H9 (cell line): ENCODE results near the gene TBX15. TPM values are rescaled to one million over a fixed set of nuclear protein-coding genes. Genes with fewer than 3 reads are reported as not detected.

Experiments
- DNase-seq: peaks from one replicate; pipeline ENCODE4 v3.0.0-alpha.2; 2017
- H2AFZ ChIP-seq: one replicate; pipeline ENCODE4 v1.6.1; 2013; ENCODE audit warnings: mild to moderate bottlenecking, low read length, control low read depth, moderate library complexity
- H2AK5ac ChIP-seq: 2 replicates; pipeline ENCODE4 v1.6.1; 2013; ENCODE audit warnings: low read length, control low read depth, mixed read lengths; ENCODE audit not compliant: insufficient read length
- H2BK120ac ChIP-seq: one replicate; pipeline ENCODE4 v1.6.1; 2013; ENCODE audit warnings: low read depth, mild to moderate bottlenecking, low read length, control low read depth, inconsistent platforms; ENCODE audit not compliant: poor library complexity, severe bottlenecking
- H2BK12ac ChIP-seq: 2 replicates; pipeline ENCODE4 v1.6.1; 2013; ENCODE audit warnings: low read length, control low read depth, mixed read lengths, low read depth; ENCODE audit not compliant: insufficient read length
- H2BK15ac ChIP-seq: 2 replicates; pipeline ENCODE4 v1.6.1; 2013; ENCODE audit warnings: low read depth, low read length, control low read depth
- H2BK20ac ChIP-seq: one replicate; pipeline ENCODE4 v1.6.1; 2013; ENCODE audit warnings: low read depth, mild to moderate bottlenecking, low read length, control low read depth, inconsistent platforms; ENCODE audit not compliant: poor library complexity, severe bottlenecking
- H2BK5ac ChIP-seq: 2 replicates; pipeline ENCODE4 v1.6.1; 2013; ENCODE audit warnings: low read length, control low read depth, mixed read lengths; ENCODE audit not compliant: insufficient read length
- H3K14ac ChIP-seq: 2 replicates; pipeline ENCODE4 v1.6.1; 2013; ENCODE audit warnings: low read length, control low read depth; ENCODE audit not compliant: insufficient read depth
- H3K18ac ChIP-seq: 2 replicates; pipeline ENCODE4 v1.6.1; 2013; ENCODE audit warnings: low read depth, mild to moderate bottlenecking, mixed read lengths, low read length, control low read depth; ENCODE audit not compliant: insufficient read length
- H3K23ac ChIP-seq: 2 replicates; pipeline ENCODE4 v1.6.1; 2013; ENCODE audit warnings: low read length, control low read depth, mixed read lengths, low read depth; ENCODE audit not compliant: insufficient read length
- H3K23me2 ChIP-seq: 2 replicates; pipeline ENCODE4 v1.6.1; 2013; ENCODE audit warnings: low read depth, mild to moderate bottlenecking, mixed read lengths, low read length, control low read depth; ENCODE audit not compliant: insufficient read length, poor library complexity, severe bottlenecking
- H3K27ac ChIP-seq: 2 replicates; pipeline ENCODE4 v1.5.1; 2013; ENCODE audit warnings: low read length, control low read depth, mixed read lengths, low read depth; ENCODE audit not compliant: insufficient read length
- H3K27me3 ChIP-seq: 2 replicates; pipeline ENCODE4 v1.6.1; 2013; ENCODE audit warnings: low read length, control low read depth, inconsistent platforms; ENCODE audit not compliant: insufficient read depth
- H3K4ac ChIP-seq: 2 replicates; pipeline ENCODE4 v1.6.1; 2013; ENCODE audit warnings: low read depth, mild to moderate bottlenecking, control low read depth, inconsistent platforms, low read length, moderate library complexity
- H3K4me1 ChIP-seq: 2 replicates; pipeline ENCODE4 v1.6.1; 2013; ENCODE audit warnings: low read length, control low read depth, inconsistent platforms; ENCODE audit not compliant: insufficient read depth
- H3K4me2 ChIP-seq: 2 replicates; pipeline ENCODE4 v1.6.1; 2013; ENCODE audit warnings: low read length, control low read depth, mixed read lengths; ENCODE audit not compliant: insufficient read length, insufficient read depth
- H3K56ac ChIP-seq: 2 replicates; pipeline ENCODE4 v1.6.1; 2013; ENCODE audit warnings: low read depth, mild to moderate bottlenecking, mixed read lengths, low read length, control low read depth; ENCODE audit not compliant: insufficient read length
- H3K79me1 ChIP-seq: 2 replicates; pipeline ENCODE4 v1.6.1; 2013; ENCODE audit warnings: low read depth, mild to moderate bottlenecking, moderate library complexity, low read length, control low read depth, inconsistent platforms; ENCODE audit not compliant: insufficient read depth, poor library complexity, severe bottlenecking
- H3K79me2 ChIP-seq: 2 replicates; pipeline ENCODE4 v1.6.1; 2013; ENCODE audit warnings: low read length, control low read depth, inconsistent platforms; ENCODE audit not compliant: insufficient read depth
- H3K9ac ChIP-seq: 2 replicates; pipeline ENCODE4 v1.6.1; 2013; ENCODE audit warnings: low read length, control low read depth, mixed read lengths; ENCODE audit not compliant: insufficient read length; ENCODE audit errors: extremely low read depth
- H3K9me3 ChIP-seq: one replicate; pipeline ENCODE4 v1.6.1; 2013; ENCODE audit warnings: low read depth, low read length, inconsistent platforms; ENCODE audit not compliant: control insufficient read depth
- H3T11ph ChIP-seq: one replicate; pipeline ENCODE4 v1.6.1; 2013; ENCODE audit warnings: mild to moderate bottlenecking, low read length, control low read depth, inconsistent platforms
- H4K20me1 ChIP-seq: one replicate; pipeline ENCODE4 v1.6.1; 2013; ENCODE audit not compliant: control insufficient read depth, insufficient read length, insufficient read depth
- H4K5ac ChIP-seq: 2 replicates; pipeline ENCODE4 v1.6.1; 2013; ENCODE audit warnings: low read depth, mild to moderate bottlenecking, mixed read lengths, low read length, control low read depth; ENCODE audit not compliant: insufficient read length
- H4K8ac ChIP-seq: replicated peaks from 2 replicates; pipeline ENCODE4 v1.6.1; 2013; ENCODE audit warnings: low read length, control low read depth, mixed read lengths, low read depth; ENCODE audit not compliant: insufficient read length
- H4K91ac ChIP-seq: 2 replicates; pipeline ENCODE4 v1.6.1; 2013; ENCODE audit warnings: low read depth, mild to moderate bottlenecking, moderate library complexity, mixed read lengths, low read length, control low read depth; ENCODE audit not compliant: insufficient read length
- H3K27ac Mint-ChIP-seq, 3 experiments: 2 replicates in 2 of 3; 3 replicates in 1 of 3; pipeline ENCODE4 v1.8.0; 2020 to 2021; ENCODE audit warnings: mixed read lengths in 3 of 3, mild to moderate bottlenecking in 1 of 3, moderate library complexity in 1 of 3
- H3K27me3 Mint-ChIP-seq: 2 replicates; pipeline ENCODE4 v1.8.0; 2021; ENCODE audit warnings: low read depth, mild to moderate bottlenecking, moderate library complexity, mixed read lengths
- H3K36me3 Mint-ChIP-seq, 3 experiments: 2 replicates in 2 of 3; 3 replicates in 1 of 3; pipeline ENCODE4 v1.8.0; 2020 to 2021; ENCODE audit warnings: low read depth in 3 of 3, mixed read lengths in 3 of 3; ENCODE audit not compliant: insufficient read depth in 1 of 3
- H3K4me1 Mint-ChIP-seq, 2 experiments: 2 replicates each; pipeline ENCODE4 v1.8.0; 2020; ENCODE audit warnings: mixed read lengths in 2 of 2
- H3K4me3 Mint-ChIP-seq, 2 experiments: 2 replicates in 1 of 2; 3 replicates in 1 of 2; pipeline ENCODE4 v1.8.0; 2020 to 2021; ENCODE audit warnings: mild to moderate bottlenecking in 2 of 2, mixed read lengths in 2 of 2, moderate library complexity in 1 of 2
- H3K9me3 Mint-ChIP-seq, 2 experiments: 2 replicates in 1 of 2; 3 replicates in 1 of 2; pipeline ENCODE4 v1.8.0; 2020; ENCODE audit warnings: mild to moderate bottlenecking in 2 of 2, mixed read lengths in 2 of 2, moderate library complexity in 1 of 2
- CTCF ChIP-seq: fragments of 200-600 bp; sonication (generic); conservative IDR thresholded peaks from 3 replicates; pipeline ENCODE4 v1.8.0; 2021; ENCODE audit warnings: antibody characterized with exemption, mild to moderate bottlenecking
- WGBS: extraction: QIAGEN DNeasy Blood & Tissue Kit; methylation state at CpG from one replicate; pipeline ENCODE4 v1.1.7; 2013; ENCODE audit warnings: missing lambda C conversion rate, low lambda C conversion rate, mixed read lengths; ENCODE audit not compliant: insufficient read length; ENCODE audit errors: extremely low coverage; 5-methylcytosine and 5-hydroxymethylcytosine counted together
- total RNA-seq: library from RNA; stranded (reverse); gene quantifications from 2 replicates; pipeline ENCODE4 v1.2.1, GENCODE V29; 2021

TBX15 gene
- total RNA-seq, 1 experiment from 2014 or later, result 0.07 TPM

- H3K27me3 Mint-ChIP-seq, result no peaks in the 10 kb centered on the region
- Histone ChIP-seq H3K27ac (peak overlapping the region; percentile 5), H4K5ac (no peak overlapping the region), H3K4me2 (no peak overlapping the region), H2BK120ac (no peak overlapping the region), H3K4ac (no peak overlapping the region), H2BK15ac (no peak overlapping the region), H2AFZ (no peak overlapping the region), H3K27me3 (no peaks in the 10 kb centered on the region), H3K14ac (no peak overlapping the region), H3K23me2 (no peaks in the 10 kb centered on the region), H3K9ac (no peak overlapping the region), H2BK20ac (no peak overlapping the region), H4K8ac (no peak overlapping the region), H3K23ac (no peak overlapping the region), H4K20me1 (no peaks in the 10 kb centered on the region), H3K4me1 (peaks cover 5% of the 10 kb centered on the region), H3K79me1 (no peaks in the 10 kb centered on the region), H2BK5ac (no peak overlapping the region), H3K18ac (no peak overlapping the region), H3K9me3 (no peaks in the 10 kb centered on the region), H4K91ac (no peak overlapping the region), H2AK5ac (no peak overlapping the region), H3K79me2 (no peaks in the 10 kb centered on the region), H3T11ph (no peak overlapping the region), H2BK12ac (no peak overlapping the region), H3K56ac (no peak overlapping the region)
- H3K4me1 Mint-ChIP-seq, result peaks cover 11 to 17% of the 10 kb centered on the region in 2 experiments
- DNase-seq, result no peak
- H3K9me3 Mint-ChIP-seq, result no peaks in the 10 kb centered on the region
- TF ChIP-seq CTCF, result no peak
- no peak overlapping the region for H3K27ac Mint-ChIP-seq
- no CpG with 5 or more reads among the region's 4 CpGs for WGBS
- no peaks in the 10 kb centered on the region for H3K36me3 Mint-ChIP-seq
- no peak overlapping the region for H3K4me3 Mint-ChIP-seq
Observed at GRCh38 chr1:118920124-118920717, 67.9 kb downstream of the TBX15 start.
